Activated naive CD4-positive, alpha-beta T cell treated with anti-CD3 and anti-CD28 coated beads, Interleukin-2, amount 10 ng/mL, durations not matched to agents 5 hours and 36 hours (primary cell): Measurements from ENCODE around the gene OCSTAMP. TPM values are rescaled to one million over a fixed set of nuclear protein-coding genes. Genes with fewer than 3 reads are reported as not detected.

Experiments used
- total RNA-seq, 2 experiments: library from RNA; stranded (reverse); gene quantifications; one replicate each; pipeline ENCODE4 v1.2.3, GENCODE V29; 2021

Gene OCSTAMP
- total RNA-seq, result 1 to 10 TPM in 1 of 2 experiments, under 1 TPM in 1; 0.65 to 1.0 TPM

GRCh38 chr20:46550461-46550860 is at the start of gene OCSTAMP:
OCSTAMP (minus strand) TSS chr20:46550654; CDS start chr20:46550560, 94 bp downstream.

GRCh38 chr20:46512943-46513844 is 37.3 kb downstream of the OCSTAMP start, which contains the start of gene ZNF334:
ZNF334 (minus strand) TSS chr20:46513559; CDS start chr20:46512102, 1,457 bp downstream.

Other genes starting within 250 kb of the OCSTAMP start
- gene CDH22, start 242.2 kb downstream of the OCSTAMP start, total RNA-seq, result not detected
- gene ELMO2, start 144.0 kb downstream of the OCSTAMP start, total RNA-seq, result 10 to 100 TPM; 70.1 to 72.5 TPM
- gene ZNF334, start 37.1 kb downstream of the OCSTAMP start, total RNA-seq, result under 1 TPM; 0.40 to 0.46 TPM
- gene SLC13A3, start 100.8 kb upstream of the OCSTAMP start, total RNA-seq, result under 1 TPM in 1 of 2 experiments, not detected in 1; 0.10 TPM
- 10 to 100 TPM; 16.9 TPM for gene TP53RK, start 138.8 kb upstream of the OCSTAMP start, total RNA-seq
- not detected for gene SLC2A10, start 159.0 kb upstream of the OCSTAMP start, total RNA-seq